Prostate gland (tissue), 2 donors: ENCODE data around the gene TRDMT1. TPM values are rescaled to one million over a fixed set of nuclear protein-coding genes. Genes with fewer than 3 reads are reported as not detected.

Source experiments
- DNase-seq: peaks from one replicate; pipeline ENCODE4 v3.0.0-alpha.2; 2019; ENCODE audit warnings: low spot score
- H3K27ac ChIP-seq, 2 donors: fragments of 200-600 bp; sonication (generic); 2 replicates each; pipeline ENCODE4 v1.5.1; 2017 to 2019
- H3K27me3 ChIP-seq: fragments of 200-600 bp; sonication (generic); replicated peaks from 2 replicates; pipeline ENCODE4 v1.5.1; 2019; ENCODE audit not compliant: insufficient read depth
- H3K36me3 ChIP-seq, 2 donors: fragments of 200-600 bp; sonication (generic); 1 replicate in 1 of 2; 2 replicates in 1 of 2; pipeline versions ENCODE4 v1.5.1 to v1.8.1; 2017 to 2019
- H3K4me1 ChIP-seq: fragments of 200-600 bp; sonication (generic); replicated peaks from 2 replicates; pipeline ENCODE4 v1.5.1; 2019
- H3K4me3 ChIP-seq, 2 donors: fragments of 200-600 bp; sonication (generic); 2 replicates each; pipeline ENCODE4 v1.5.1; 2017 to 2019
- H3K9me3 ChIP-seq: fragments of 200-600 bp; sonication (generic); 2 replicates; pipeline ENCODE4 v1.5.1; 2017
- CTCF ChIP-seq, 4 experiments: fragments of 200-600 bp in 2 of 4; fragments of 450-650 bp in 2 of 4; sonication (generic) in 2 of 4; IDR thresholded peaks; 1 replicate in 3 of 4; 2 replicates in 1 of 4; pipeline ENCODE4 v1.5.1; 2016 to 2019; ENCODE audit warnings: antibody characterized with exemption in 4 of 4, mild to moderate bottlenecking in 2 of 4, moderate library complexity in 2 of 4
- POLR2A ChIP-seq: fragments of 450-650 bp; IDR thresholded peaks from one replicate; pipeline ENCODE4 v1.6.1; 2016; ENCODE audit warnings: antibody characterized with exemption, mild to moderate bottlenecking
- POLR2AphosphoS5 ChIP-seq: sonication (generic); formaldehyde crosslinking; IDR thresholded peaks from one replicate; pipeline ENCODE4 v1.6.1; 2017; ENCODE audit warnings: antibody characterized with exemption
- WGBS: methylation state at CpG from one replicate; pipeline ENCODE4 v1.1.5; 2018; 5-methylcytosine and 5-hydroxymethylcytosine counted together
- intact Hi-C: fragments of 100-400 bp; cut with DNase I; formaldehyde crosslinking; loops from one replicate; pipeline ENCODE4 v1.14.2; 2022
- total RNA-seq, 2 donors: library from RNA; depleted of rRNA; stranded (reverse); fragments of >200 nt; gene quantifications; one replicate each; pipeline ENCODE4 v1.1.0, GENCODE V29; 2016

Gene TRDMT1
- total RNA-seq, 2 donors from 2014 or later = 6.5 to 9.9 TPM

GRCh38 chr10:17144032-17144431 is 57.4 kb downstream of the TRDMT1 start:
- no peaks in the 10 kb centered on the region for H3K27me3 ChIP-seq
- intact Hi-C loops = no loop called here
- H3K36me3 ChIP-seq = no peaks in the 10 kb centered on the region
- no peak for DNase-seq
- no peak overlapping the region for H3K4me3 ChIP-seq
- no peaks in the 10 kb centered on the region for H3K9me3 ChIP-seq
- H3K27ac ChIP-seq = peak overlapping the region in 1 of 2 donors; percentile 45
- TF ChIP-seq POLR2AphosphoS5 (no peak), POLR2A (no peak), CTCF (IDR thresholded peaks at IDR 0.05) (no peak)
- WGBS = 85% methylated on average over 2 of the region's 2 CpGs
- no peaks in the 10 kb centered on the region for H3K4me1 ChIP-seq

GRCh38 chr10:17143055-17143690 is 58.3 kb downstream of the TRDMT1 start:
- H3K36me3 ChIP-seq = no peaks in the 10 kb centered on the region
- no peak overlapping the region for H3K27ac ChIP-seq
- H3K4me3 ChIP-seq = no peak overlapping the region
- DNase-seq = no peak
- H3K27me3 ChIP-seq = no peaks in the 10 kb centered on the region
- H3K4me1 ChIP-seq = no peaks in the 10 kb centered on the region
- TF ChIP-seq POLR2A (no peak), CTCF (IDR thresholded peaks at IDR 0.05) (no peak), POLR2AphosphoS5 (no peak)
- intact Hi-C loops = no loop called here
- WGBS = 83% methylated on average over 3 of the region's 3 CpGs
- H3K9me3 ChIP-seq = no peaks in the 10 kb centered on the region

GRCh38 chr10:17141504-17142229 is 59.8 kb downstream of the TRDMT1 start:
- DNase-seq = no peak

GRCh38 chr10:17140386-17140761 is 61.1 kb downstream of the TRDMT1 start:
- intact Hi-C loops = no loop called here
- Histone ChIP-seq H3K4me3 (no peak overlapping the region), H3K27me3 (no peaks in the 10 kb centered on the region), H3K36me3 (no peaks in the 10 kb centered on the region), H3K4me1 (no peaks in the 10 kb centered on the region), H3K27ac (no peak overlapping the region), H3K9me3 (no peaks in the 10 kb centered on the region)
- DNase-seq = no peak
- TF ChIP-seq POLR2A (no peak), CTCF (IDR thresholded peaks at IDR 0.05) (no peak), POLR2AphosphoS5 (no peak)

More at GRCh38 chr10:17141504-17142229, 59.8 kb downstream of the TRDMT1 start:
- no peaks in the 10 kb centered on the region for H3K27me3 ChIP-seq
- no peaks in the 10 kb centered on the region for H3K9me3 ChIP-seq
- no peak overlapping the region for H3K27ac ChIP-seq
- TF ChIP-seq CTCF (IDR thresholded peaks at IDR 0.05) = no peak
- TF ChIP-seq POLR2A = no peak
- no peak for TF ChIP-seq POLR2AphosphoS5
- H3K4me3 ChIP-seq = no peak overlapping the region
- no peaks in the 10 kb centered on the region for H3K36me3 ChIP-seq
- 47% methylated on average over 1 of the region's 1 CpG for WGBS
- intact Hi-C loops = no loop called here
- no peaks in the 10 kb centered on the region for H3K4me1 ChIP-seq
